ENCODE measurements around the gene TRIM16. TPM values are rescaled to one million over a fixed set of nuclear protein-coding genes. Genes with fewer than 3 reads are reported as not detected.
"Not testable (repeated sequence)": the region's sequence is repeated elsewhere in the genome, so short reads cannot be mapped to it uniquely, and the experiment has no call there.

Gene TRIM16
- total RNA-seq, 1 donor from 2014 or later, result 22.6 TPM

- DNase-seq (ENCODE audit: low spot score); intact Hi-C loops (cut with DNase I): not testable (repeated sequence)
Observed at GRCh38 chr17:15623661-15624209, 60.4 kb downstream of the TRIM16 start.

GRCh38 chr17:15623255-15623654 lies 60.9 kb downstream of the TRIM16 start:
- DNase-seq (ENCODE audit: low spot score); intact Hi-C loops (cut with DNase I): not testable (repeated sequence)

GRCh38 chr17:15622124-15622523 lies 62.0 kb downstream of the TRIM16 start:
- intact Hi-C loops (cut with DNase I); DNase-seq (ENCODE audit: low spot score): not testable (repeated sequence)

DNA sequence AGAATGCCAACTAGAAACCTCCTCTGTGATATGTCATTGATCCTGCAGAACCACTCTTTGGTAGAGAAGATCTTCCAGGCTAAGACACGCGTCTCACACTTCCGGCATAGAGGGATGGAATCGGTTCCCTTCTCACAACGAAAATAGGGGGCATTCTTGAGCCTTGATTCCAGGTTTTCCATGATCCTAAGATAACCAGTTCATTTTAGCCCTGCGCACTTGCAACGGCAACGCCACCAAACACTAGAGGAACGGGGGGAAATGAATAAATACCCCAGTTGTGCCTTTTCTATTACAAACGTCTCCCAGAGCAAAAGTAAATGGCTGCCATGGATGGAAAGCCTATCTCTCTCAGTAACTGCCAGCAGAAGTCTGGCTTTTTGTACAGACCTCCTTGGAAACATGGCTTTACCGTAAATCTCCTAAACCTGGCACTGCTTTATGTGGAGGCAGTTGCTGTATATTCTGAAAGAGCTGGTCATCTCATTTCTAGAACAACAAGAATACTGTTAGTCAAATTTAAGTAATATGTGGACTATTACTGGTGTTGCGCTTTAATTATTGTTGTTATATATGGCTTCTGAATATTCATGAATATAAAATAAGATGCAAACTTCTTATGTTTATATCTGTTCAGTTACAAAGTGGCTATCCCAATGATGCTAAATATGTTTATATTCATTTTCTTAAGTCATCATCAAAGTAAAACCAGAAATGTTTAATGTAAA lies 64.6 kb downstream of the TRIM16 start, which contains the start of gene FBXW10B:
Gene FBXW10B (minus strand): TSS at position 374 of the 728 bp plus-strand sequence. CDS start 192 bp downstream, at position 182.
- intact Hi-C loops (cut with DNase I); DNase-seq (ENCODE audit: low spot score): not testable (repeated sequence)

DNA sequence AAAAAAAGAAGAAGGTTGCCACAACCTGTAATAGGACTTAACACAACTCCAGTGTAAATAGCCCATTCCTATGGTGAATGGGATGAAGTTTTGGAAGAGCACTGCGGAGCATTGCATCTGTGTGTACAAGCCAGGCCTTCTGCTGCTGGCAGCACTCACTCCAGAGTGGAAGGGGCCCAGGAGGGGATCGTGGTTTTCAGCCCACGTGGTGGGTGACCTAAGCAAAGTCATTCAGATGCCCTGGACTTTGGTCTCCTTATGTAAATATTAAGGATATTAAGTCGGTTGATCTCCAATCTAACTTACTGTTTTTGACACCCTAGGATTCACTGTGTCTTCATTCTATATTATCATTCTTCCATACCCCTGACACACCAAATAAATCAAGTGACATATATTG lies 67.3 kb downstream of the TRIM16 start:
- intact Hi-C loops (cut with DNase I); DNase-seq (ENCODE audit: low spot score): not testable (repeated sequence)

DNA sequence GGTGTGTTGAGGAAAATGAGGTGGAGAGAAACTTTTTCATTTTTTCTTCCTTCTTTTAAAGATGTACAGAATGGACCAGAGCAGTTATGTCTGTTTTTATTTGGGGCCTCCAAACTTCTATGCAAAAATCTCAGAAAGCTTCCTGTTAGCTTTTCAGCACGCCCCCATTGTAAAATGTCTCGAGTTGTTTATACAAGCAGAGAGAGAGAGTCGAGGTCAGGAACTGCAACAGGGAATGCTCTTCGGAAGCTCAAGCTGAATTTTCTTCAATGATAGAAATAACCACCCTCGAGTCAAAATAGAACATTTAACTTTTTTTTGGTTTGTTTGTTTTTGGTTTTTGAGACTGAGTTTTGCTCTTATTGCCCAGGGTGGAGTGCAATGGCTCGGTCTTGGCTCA lies 68.3 kb downstream of the TRIM16 start:
- intact Hi-C loops (cut with DNase I), result not testable (repeated sequence)

GRCh38 chr17:15613111-15613510 lies 71.0 kb downstream of the TRIM16 start:
- intact Hi-C loops (cut with DNase I); DNase-seq (ENCODE audit: low spot score): not testable (repeated sequence)

More for the DNA sequence above, 68.3 kb downstream of the TRIM16 start:
- DNase-seq (ENCODE audit: low spot score), result not testable (repeated sequence)

DNA sequence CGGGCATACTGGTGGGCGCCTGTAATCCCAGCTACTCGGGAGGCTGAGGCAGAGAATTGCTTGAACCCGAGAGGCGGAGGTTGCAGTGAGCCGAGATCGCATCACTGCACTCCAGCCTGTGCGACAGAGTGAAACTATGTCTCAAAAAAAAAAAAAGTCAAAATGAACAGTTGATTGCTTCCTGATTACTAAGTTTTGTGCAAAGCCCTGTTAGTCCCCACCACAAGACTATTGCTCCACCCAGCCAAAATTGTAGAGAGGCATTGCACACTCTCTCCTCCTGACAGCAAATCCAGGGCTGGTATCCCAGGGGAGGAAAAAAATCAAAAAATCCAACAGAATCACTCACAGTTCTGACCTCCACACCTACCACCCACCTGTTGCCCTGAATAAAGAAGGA lies 91.2 kb downstream of the TRIM16 start:
- DNase-seq (ENCODE audit: low spot score); intact Hi-C loops (cut with DNase I): not testable (repeated sequence)

GRCh38 chr17:15591986-15592385 lies 92.1 kb downstream of the TRIM16 start:
- intact Hi-C loops (cut with DNase I); DNase-seq (ENCODE audit: low spot score): not testable (repeated sequence)

DNA sequence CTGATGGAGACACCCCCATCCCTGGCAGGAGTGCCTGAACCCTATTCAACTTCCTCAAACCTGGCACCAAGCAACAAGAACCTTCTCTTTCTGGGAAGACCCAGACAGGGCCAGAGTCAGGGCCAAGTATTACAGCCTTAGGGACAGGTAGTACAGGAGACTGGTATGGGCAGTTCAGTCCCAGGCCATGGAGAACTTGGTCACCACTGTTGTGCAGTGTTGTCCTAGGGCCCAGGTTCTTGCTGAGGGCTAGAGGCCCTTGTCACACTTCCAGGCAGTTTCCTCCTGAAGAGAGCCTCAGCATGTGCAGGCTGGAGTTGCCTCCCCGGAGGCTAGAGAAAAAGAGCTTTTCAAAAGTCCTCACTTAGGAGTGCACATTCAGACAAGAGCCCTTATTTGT lies 93.3 kb downstream of the TRIM16 start:
- intact Hi-C loops (cut with DNase I); DNase-seq (ENCODE audit: low spot score): not testable (repeated sequence)

DNA sequence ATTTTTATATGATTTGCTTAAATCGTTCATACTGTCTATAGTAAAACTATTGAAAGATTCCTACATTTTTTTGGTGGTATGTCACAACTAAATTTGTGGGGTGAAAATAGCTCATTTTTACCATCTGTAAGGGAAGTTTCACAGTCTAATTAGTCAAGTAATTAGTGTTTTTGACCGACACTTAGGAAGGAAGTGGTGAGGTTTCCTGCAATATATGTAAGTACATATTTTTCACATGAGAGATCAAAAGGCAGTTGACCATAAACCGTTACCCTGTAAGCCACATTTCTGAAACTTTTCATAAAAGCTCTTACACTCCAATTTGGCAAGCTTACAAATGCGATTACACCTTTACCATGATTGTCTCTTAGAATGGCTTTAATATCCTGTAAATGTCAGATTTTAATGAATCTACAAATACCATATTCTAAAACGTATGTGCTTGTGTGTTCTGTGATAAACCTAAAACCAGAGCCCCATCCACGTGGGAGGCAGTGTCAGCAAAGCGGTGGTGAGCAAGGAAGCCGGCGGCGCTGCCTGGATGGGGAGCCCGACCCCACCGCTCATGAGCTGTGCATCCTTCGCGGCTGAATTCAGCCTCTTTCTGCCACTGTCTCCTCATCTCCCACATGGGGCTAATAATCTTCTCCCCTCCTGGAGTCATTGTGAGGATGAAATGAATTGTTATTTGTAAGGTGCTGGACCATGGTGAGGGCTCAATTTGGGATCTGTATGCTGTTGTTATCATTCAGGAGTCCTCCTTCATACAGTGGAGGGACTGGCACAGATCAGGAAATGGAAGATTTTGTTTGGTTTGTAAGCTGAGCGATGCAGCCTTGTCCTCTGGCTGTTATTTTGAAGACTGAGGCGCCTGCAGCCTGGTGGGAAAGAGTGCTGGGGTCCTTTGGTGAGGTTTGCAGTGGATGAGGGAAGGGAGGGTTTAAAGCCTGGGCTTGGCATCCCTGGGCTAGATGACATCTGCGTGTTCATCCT lies 94.3 kb downstream of the TRIM16 start:
- intact Hi-C loops (cut with DNase I); DNase-seq (ENCODE audit: low spot score): not testable (repeated sequence)

- intact Hi-C loops (cut with DNase I); DNase-seq (ENCODE audit: low spot score): not testable (repeated sequence)
Observed at GRCh38 chr17:15588017-15588416, 96.1 kb downstream of the TRIM16 start.

GRCh38 chr17:15583313-15583712 lies 100.8 kb downstream of the TRIM16 start:
- DNase-seq (ENCODE audit: low spot score); intact Hi-C loops (cut with DNase I): not testable (repeated sequence)

- DNase-seq (ENCODE audit: low spot score); intact Hi-C loops (cut with DNase I): not testable (repeated sequence)
Observed at GRCh38 chr17:15581462-15581861, 102.6 kb downstream of the TRIM16 start.

Other genes with a start within 250 kb of the TRIM16 start
- 1.8 TPM for gene CDRT4, start 216.7 kb downstream of the TRIM16 start, total RNA-seq
- 6.9 TPM for gene TVP23C, start 120.8 kb downstream of the TRIM16 start, total RNA-seq
- gene FBXW10B, start 64.6 kb downstream of the TRIM16 start, total RNA-seq, result 1.2 TPM
- 13.8 TPM for gene ZNF286A, start 15.4 kb upstream of the TRIM16 start, total RNA-seq
- not detected for gene TBC1D26, start 48.0 kb upstream of the TRIM16 start, total RNA-seq

Data from cardiac septum (tissue), 1 donor.